LNCaP clone FGC (cell line): ENCODE results near the gene ZMIZ1.

Experiments used
- DNase-seq: peaks from one replicate; pipeline ENCODE4 v3.0.0-alpha.2; 2011; ENCODE audit warnings: low read depth
- H3K4me3 ChIP-seq: 2 replicates; pipeline ENCODE4 v1.5.1; 2011; ENCODE audit warnings: mild to moderate bottlenecking, low read depth, low read length, control low read depth
- CTCF ChIP-seq: IDR thresholded peaks from 2 replicates; pipeline ENCODE4 v1.5.1; 2012; ENCODE audit warnings: mild to moderate bottlenecking; ENCODE audit not compliant: control insufficient read depth, insufficient read depth; ENCODE audit errors: extremely low read depth

Gene ZMIZ1

GRCh38 chr10:79179164-79179956, 110.6 kb downstream of the ZMIZ1 start:
- TF ChIP-seq CTCF: no peak
- H3K4me3 ChIP-seq: no peak overlapping the region
- DNase-seq: no peak

- no peak for TF ChIP-seq CTCF
Measured at GRCh38 chr10:79179957-79180309, 111.2 kb downstream of the ZMIZ1 start.

GRCh38 chr10:79180414-79181221, 111.9 kb downstream of the ZMIZ1 start:
- DNase-seq: no peak
- no peak overlapping the region for H3K4me3 ChIP-seq
- TF ChIP-seq CTCF: no peak

More at GRCh38 chr10:79179957-79180309, 111.2 kb downstream of the ZMIZ1 start:
- no peak overlapping the region for H3K4me3 ChIP-seq
- DNase-seq: no peak

- H3K4me3 ChIP-seq: no peak overlapping the region
- no peak for TF ChIP-seq CTCF
- no peak for DNase-seq
Measured at GRCh38 chr10:79181227-79181626, 112.5 kb downstream of the ZMIZ1 start.

- H3K4me3 ChIP-seq: no peak overlapping the region
- DNase-seq: no peak
- no peak for TF ChIP-seq CTCF
Measured at GRCh38 chr10:79181698-79182521, 113.1 kb downstream of the ZMIZ1 start.

- no peak overlapping the region for H3K4me3 ChIP-seq
- no peak for TF ChIP-seq CTCF
- no peak for DNase-seq
Measured at GRCh38 chr10:79182781-79183467, 114.2 kb downstream of the ZMIZ1 start.
